Measurements from ENCODE around the gene ST3GAL2. TPM values are rescaled to one million over a fixed set of nuclear protein-coding genes. Genes with fewer than 3 reads are reported as not detected.
A peak's percentile ranks its signal among the peaks of the same experiment; 100 is the strongest.

Gene ST3GAL2
- total RNA-seq, 2 donors from 2014 or later, result 56.4 to 57.8 TPM

GRCh38 chr16:70378869-70379493 lies 59.9 kb downstream of the ST3GAL2 start:
- Histone ChIP-seq H3K4me1 (ENCODE audit: control insufficient read depth, insufficient read depth, low read length) (no peaks in the 10 kb centered on the region), H3K9ac (ENCODE audit: extremely low read depth, low read length, poor library complexity, severe bottlenecking) (no peak overlapping the region), H3K9me3 (ENCODE audit: control insufficient read depth, low read length) (no peaks in the 10 kb centered on the region), H3K27ac (ENCODE audit: low read depth, low read length) (no peak overlapping the region), H3K27me3 (ENCODE audit: control insufficient read depth, insufficient read depth, low read length, poor library complexity, severe bottlenecking) (no peaks in the 10 kb centered on the region), H3K36me3 (ENCODE audit: control insufficient read depth, insufficient read depth, low read length) (peaks cover 55% of the 10 kb centered on the region), H3K4me3 (ENCODE audit: low read length) (no peak overlapping the region)
- no peak for TF ChIP-seq CTCF (conservative IDR thresholded peaks at IDR 0.05)
- peak; percentile 59 for DNase-seq
- WGBS, 2 experiments (ENCODE audit: insufficient coverage in 1 of 2, insufficient read length in 1 of 2), result 93 to 98% methylated on average over 6 to 12 of the region's 13 CpGs
- Mint-ChIP-seq H3K27me3 (ENCODE audit: insufficient read depth) (no peaks in the 10 kb centered on the region), H3K9me3 (no peaks in the 10 kb centered on the region), H3K4me3 (peak overlapping the region; percentile 82), H3K36me3 (ENCODE audit: low read depth) (peaks cover 40% of the 10 kb centered on the region), H3K4me1 (peaks cover 3% of the 10 kb centered on the region), H3K27ac (no peak overlapping the region)

- H3K27ac Mint-ChIP-seq, result no peak overlapping the region
- peaks cover 41% of the 10 kb centered on the region for H3K36me3 Mint-ChIP-seq (ENCODE audit: low read depth)
- Histone ChIP-seq H3K27me3 (ENCODE audit: control insufficient read depth, insufficient read depth, low read length, poor library complexity, severe bottlenecking) (no peaks in the 10 kb centered on the region), H3K27ac (ENCODE audit: low read depth, low read length) (no peak overlapping the region), H3K36me3 (ENCODE audit: control insufficient read depth, insufficient read depth, low read length) (peaks cover 57% of the 10 kb centered on the region), H3K4me3 (ENCODE audit: low read length) (no peak overlapping the region), H3K9ac (ENCODE audit: extremely low read depth, low read length, poor library complexity, severe bottlenecking) (no peak overlapping the region), H3K9me3 (ENCODE audit: control insufficient read depth, low read length) (no peaks in the 10 kb centered on the region), H3K4me1 (ENCODE audit: control insufficient read depth, insufficient read depth, low read length) (no peaks in the 10 kb centered on the region)
- H3K4me1 Mint-ChIP-seq, result peaks cover 3% of the 10 kb centered on the region
- H3K4me3 Mint-ChIP-seq, result no peak overlapping the region
- no peaks in the 10 kb centered on the region for H3K27me3 Mint-ChIP-seq (ENCODE audit: insufficient read depth)
- no peaks in the 10 kb centered on the region for H3K9me3 Mint-ChIP-seq
- WGBS, 2 experiments (ENCODE audit: insufficient coverage in 1 of 2, insufficient read length in 1 of 2), result 100% methylated on average over 2 of the region's 2 CpGs; no CpG with 5 or more reads in 1 of the 2 experiments
- TF ChIP-seq CTCF (conservative IDR thresholded peaks at IDR 0.05), result no peak
- no peak for DNase-seq
Observed at GRCh38 chr16:70377782-70378181, 61.1 kb downstream of the ST3GAL2 start.

- Mint-ChIP-seq H3K36me3 (ENCODE audit: low read depth) (peaks cover 52% of the 10 kb centered on the region), H3K27ac (peak overlapping the region; percentile 88), H3K4me1 (peaks cover 3% of the 10 kb centered on the region), H3K27me3 (ENCODE audit: insufficient read depth) (no peaks in the 10 kb centered on the region), H3K9me3 (no peaks in the 10 kb centered on the region), H3K4me3 (no peak overlapping the region)
- Histone ChIP-seq H3K9ac (ENCODE audit: extremely low read depth, low read length, poor library complexity, severe bottlenecking) (no peak overlapping the region), H3K4me3 (ENCODE audit: low read length) (no peak overlapping the region), H3K4me1 (ENCODE audit: control insufficient read depth, insufficient read depth, low read length) (no peaks in the 10 kb centered on the region), H3K9me3 (ENCODE audit: control insufficient read depth, low read length) (no peaks in the 10 kb centered on the region), H3K27ac (ENCODE audit: low read depth, low read length) (peak overlapping the region; percentile 47), H3K36me3 (ENCODE audit: control insufficient read depth, insufficient read depth, low read length) (peaks cover 63% of the 10 kb centered on the region), H3K27me3 (ENCODE audit: control insufficient read depth, insufficient read depth, low read length, poor library complexity, severe bottlenecking) (no peaks in the 10 kb centered on the region)
- no peak for TF ChIP-seq CTCF (conservative IDR thresholded peaks at IDR 0.05)
- 96 to 98% methylated on average over 8 to 16 of the region's 16 CpGs for WGBS, 2 experiments (ENCODE audit: insufficient coverage in 1 of 2, insufficient read length in 1 of 2)
- DNase-seq, result no peak
Observed at GRCh38 chr16:70375636-70376611, 63.0 kb downstream of the ST3GAL2 start.
